ENCODE data around the gene MDM4.
"Not testable (repeated sequence)": the region's sequence is repeated elsewhere in the genome, so short reads cannot be mapped to it uniquely, and the experiment has no call there.

The MDM4 gene

GRCh38 chr1:204517382-204517781 lies 1.2 kb downstream of the MDM4 start:
- not testable (repeated sequence) for DNase-seq (ENCODE audit: low spot score)

GRCh38 chr1:204520834-204521709 lies 4.9 kb downstream of the MDM4 start:
- DNase-seq (ENCODE audit: low spot score) = peak; percentile 74

GRCh38 chr1:204521941-204522521 lies 5.8 kb downstream of the MDM4 start:
- not testable (repeated sequence) for DNase-seq (ENCODE audit: low spot score)

- no peak for DNase-seq (ENCODE audit: low spot score)
These were observed 7.5 kb downstream of the MDM4 start for GRCh38 chr1:204523605-204524215.

GRCh38 chr1:204524986-204525385 lies 8.8 kb downstream of the MDM4 start:
- DNase-seq (ENCODE audit: low spot score) = no peak

GRCh38 chr1:204528241-204528640 lies 12.0 kb downstream of the MDM4 start:
- no peak for DNase-seq (ENCODE audit: low spot score)

GRCh38 chr1:204528677-204529076 lies 12.5 kb downstream of the MDM4 start:
- DNase-seq (ENCODE audit: low spot score) = no peak

GRCh38 chr1:204529371-204529895 lies 13.2 kb downstream of the MDM4 start:
- DNase-seq (ENCODE audit: low spot score) = no peak

- no peak for DNase-seq (ENCODE audit: low spot score)
These were observed 14.7 kb downstream of the MDM4 start for GRCh38 chr1:204530932-204531331.

GRCh38 chr1:204532832-204533231 lies 16.6 kb downstream of the MDM4 start:
- no peak for DNase-seq (ENCODE audit: low spot score)

GRCh38 chr1:204541626-204542025 lies 25.4 kb downstream of the MDM4 start:
- DNase-seq (ENCODE audit: low spot score) = no peak

- peak; percentile 73 for DNase-seq (ENCODE audit: low spot score)
These were observed 28.1 kb downstream of the MDM4 start for GRCh38 chr1:204544321-204544720.

- no peak for DNase-seq (ENCODE audit: low spot score)
These were observed 29.0 kb downstream of the MDM4 start for GRCh38 chr1:204545202-204545601.

- no peak for DNase-seq (ENCODE audit: low spot score)
These were observed 29.7 kb downstream of the MDM4 start for GRCh38 chr1:204545881-204546280.

GRCh38 chr1:204548265-204548664 lies 32.1 kb downstream of the MDM4 start:
- no peak for DNase-seq (ENCODE audit: low spot score)

GRCh38 chr1:204549313-204549712 lies 33.1 kb downstream of the MDM4 start:
- no peak for DNase-seq (ENCODE audit: low spot score)

- no peak for DNase-seq (ENCODE audit: low spot score)
These were observed 34.7 kb downstream of the MDM4 start for GRCh38 chr1:204550926-204551325.

GRCh38 chr1:204556458-204557052 lies 40.3 kb downstream of the MDM4 start:
- no peak for DNase-seq (ENCODE audit: low spot score)

GRCh38 chr1:204558467-204558866 lies 42.3 kb downstream of the MDM4 start:
- DNase-seq (ENCODE audit: low spot score) = no peak

GRCh38 chr1:204560002-204560401 lies 43.8 kb downstream of the MDM4 start:
- not testable (repeated sequence) for DNase-seq (ENCODE audit: low spot score)

- no peak for DNase-seq (ENCODE audit: low spot score)
These were observed 44.5 kb downstream of the MDM4 start for GRCh38 chr1:204560590-204561150.

Measured in activated CD4-positive, alpha-beta T cell treated with anti-CD3 and anti-CD28 coated beads, Interleukin-2, Interleukin-4, amounts not matched to agents 100 ng/mL and 50 ng/mL, durations not matched to agents 16 hours and 8 hours (primary cell).